Measurements from ENCODE around the gene CDH13. TPM values are rescaled to one million over a fixed set of nuclear protein-coding genes. Genes with fewer than 3 reads are reported as not detected.

The CDH13 gene
- total and polyA plus RNA-seq, 9 donors, result 1.9 to 34.2 (median 4.8) TPM

DNA sequence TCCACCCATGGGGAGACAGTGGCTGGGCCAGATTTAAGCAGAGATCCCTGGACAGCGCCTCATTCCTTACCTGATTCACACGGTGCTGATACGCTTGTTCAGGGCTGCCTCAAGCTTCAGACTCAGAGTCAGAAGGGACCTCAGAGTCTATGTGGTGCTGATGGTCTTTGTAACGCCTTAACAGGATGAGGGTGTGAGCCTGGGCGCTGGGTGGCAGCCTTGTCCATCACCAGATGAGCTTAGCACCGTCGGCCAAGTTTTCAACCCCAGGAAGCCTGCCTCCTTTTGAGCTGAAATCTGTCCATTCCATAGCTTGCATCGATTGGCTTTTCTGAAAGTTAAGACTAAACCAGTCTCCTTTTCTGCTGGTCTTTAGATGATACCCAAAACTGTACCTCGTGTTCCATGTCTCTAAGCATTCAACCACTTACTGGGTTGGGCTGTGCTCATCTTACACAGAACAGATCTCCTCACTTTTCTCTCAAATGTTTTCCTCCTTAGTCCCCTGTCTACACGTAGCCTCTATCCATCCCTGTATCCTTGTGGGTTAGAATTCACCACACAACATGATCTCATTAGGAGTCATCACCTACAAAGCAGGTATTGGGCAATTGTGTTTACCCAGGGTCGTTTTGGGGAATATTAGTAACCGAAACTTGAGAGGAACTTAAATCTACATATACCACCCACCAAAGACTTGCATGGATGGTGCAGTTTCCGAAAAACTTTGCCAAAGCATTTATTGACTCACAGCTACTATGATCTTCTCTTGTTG lies 573.4 kb downstream of the CDH13 start:
- intact Hi-C loops (cut with DNase I), result no loop called here
- TF ChIP-seq POLR2A (IDR thresholded peaks at IDR 0.05), result no peak
- no peak for TF ChIP-seq EP300 (IDR thresholded peaks at IDR 0.05)
- no peak for DNase-seq
- Histone ChIP-seq H3K9me3 (no peaks in the 10 kb centered on the region), H3K27me3 (no peaks in the 10 kb centered on the region), H3K27ac (no peak overlapping the region), H3K4me1 (ENCODE audit: insufficient read depth) (no peaks in the 10 kb centered on the region), H3K4me3 (no peak overlapping the region), H3K36me3 (no peaks in the 10 kb centered on the region)
- 63 to 80% (median 64%) methylated on average over 13 of the region's 13 CpGs for WGBS, 3 donors

DNA sequence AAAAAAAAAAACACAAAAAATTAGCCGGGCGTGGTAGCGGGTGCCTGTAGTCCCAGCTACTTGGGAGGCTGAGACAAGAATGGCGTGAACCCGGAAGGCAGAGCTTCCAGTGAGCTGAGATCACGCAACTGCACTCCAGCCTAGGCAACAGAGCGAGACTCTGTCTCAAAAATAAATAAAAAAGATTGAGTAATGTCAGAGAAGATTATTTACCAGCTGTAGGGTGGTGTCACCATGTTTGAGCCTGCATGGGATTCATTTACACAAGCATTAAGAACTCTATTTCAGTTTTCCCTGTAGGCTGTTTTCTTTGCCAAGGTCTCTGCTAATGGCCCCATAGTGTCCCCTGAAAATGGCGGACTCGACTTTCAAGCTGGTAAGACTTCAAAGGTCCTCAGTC lies 575.0 kb downstream of the CDH13 start:
- H3K27me3 ChIP-seq, result no peaks in the 10 kb centered on the region

DNA sequence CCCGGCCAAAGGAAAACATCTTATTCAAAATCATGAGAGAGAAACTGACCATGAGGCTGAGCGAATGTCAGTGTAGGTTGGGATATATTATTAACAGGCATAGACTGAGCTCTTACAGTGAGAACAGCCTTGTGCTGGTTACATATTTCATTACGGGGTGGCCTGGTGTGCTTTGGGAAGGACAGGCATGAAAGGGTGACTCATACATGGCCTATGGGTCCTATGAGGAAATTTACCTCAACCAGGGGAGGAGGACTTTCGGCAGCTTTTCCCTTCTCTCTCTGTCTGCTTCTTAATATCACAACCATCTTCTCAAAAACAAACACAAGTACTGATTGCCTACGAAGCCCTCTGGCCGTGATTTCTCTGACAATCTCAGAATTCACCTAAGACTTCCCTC lies 579.1 kb downstream of the CDH13 start:
- H3K27ac ChIP-seq, result no peak overlapping the region
- DNase-seq, result no peak
- intact Hi-C loops (cut with DNase I), result no loop called here
- H3K27me3 ChIP-seq, result no peaks in the 10 kb centered on the region
- H3K4me3 ChIP-seq, result no peak overlapping the region
- H3K36me3 ChIP-seq, result no peaks in the 10 kb centered on the region
- H3K9me3 ChIP-seq, result no peaks in the 10 kb centered on the region
- TF ChIP-seq POLR2A (IDR thresholded peaks at IDR 0.05), result no peak
- no peak for TF ChIP-seq EP300 (IDR thresholded peaks at IDR 0.05)
- H3K4me1 ChIP-seq (ENCODE audit: insufficient read depth), result no peaks in the 10 kb centered on the region
- WGBS, 3 donors, result 73 to 74% (median 73%) methylated on average over 6 of the region's 6 CpGs

More for the DNA sequence above, 575.0 kb downstream of the CDH13 start:
- TF ChIP-seq, protein P1, sequence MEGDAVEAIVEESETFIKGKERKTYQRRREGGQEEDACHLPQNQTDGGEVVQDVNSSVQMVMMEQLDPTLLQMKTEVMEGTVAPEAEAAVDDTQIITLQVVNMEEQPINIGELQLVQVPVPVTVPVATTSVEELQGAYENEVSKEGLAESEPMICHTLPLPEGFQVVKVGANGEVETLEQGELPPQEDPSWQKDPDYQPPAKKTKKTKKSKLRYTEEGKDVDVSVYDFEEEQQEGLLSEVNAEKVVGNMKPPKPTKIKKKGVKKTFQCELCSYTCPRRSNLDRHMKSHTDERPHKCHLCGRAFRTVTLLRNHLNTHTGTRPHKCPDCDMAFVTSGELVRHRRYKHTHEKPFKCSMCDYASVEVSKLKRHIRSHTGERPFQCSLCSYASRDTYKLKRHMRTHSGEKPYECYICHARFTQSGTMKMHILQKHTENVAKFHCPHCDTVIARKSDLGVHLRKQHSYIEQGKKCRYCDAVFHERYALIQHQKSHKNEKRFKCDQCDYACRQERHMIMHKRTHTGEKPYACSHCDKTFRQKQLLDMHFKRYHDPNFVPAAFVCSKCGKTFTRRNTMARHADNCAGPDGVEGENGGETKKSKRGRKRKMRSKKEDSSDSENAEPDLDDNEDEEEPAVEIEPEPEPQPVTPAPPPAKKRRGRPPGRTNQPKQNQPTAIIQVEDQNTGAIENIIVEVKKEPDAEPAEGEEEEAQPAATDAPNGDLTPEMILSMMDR (IDR thresholded peaks at IDR 0.05), result no peak
- TF ChIP-seq POLR2A (IDR thresholded peaks at IDR 0.05), result no peak
- TF ChIP-seq EP300 (IDR thresholded peaks at IDR 0.05), result no peak
- intact Hi-C loops (cut with DNase I), result no loop called here
- H3K36me3 ChIP-seq, result no peaks in the 10 kb centered on the region
- H3K27ac ChIP-seq, result no peak overlapping the region
- WGBS, 3 donors, result 92 to 97% (median 93%) methylated on average over 9 of the region's 9 CpGs
- no peaks in the 10 kb centered on the region for H3K9me3 ChIP-seq
- H3K4me1 ChIP-seq (ENCODE audit: insufficient read depth), result no peaks in the 10 kb centered on the region
- DNase-seq, result no peak
- no peak overlapping the region for H3K4me3 ChIP-seq

DNA sequence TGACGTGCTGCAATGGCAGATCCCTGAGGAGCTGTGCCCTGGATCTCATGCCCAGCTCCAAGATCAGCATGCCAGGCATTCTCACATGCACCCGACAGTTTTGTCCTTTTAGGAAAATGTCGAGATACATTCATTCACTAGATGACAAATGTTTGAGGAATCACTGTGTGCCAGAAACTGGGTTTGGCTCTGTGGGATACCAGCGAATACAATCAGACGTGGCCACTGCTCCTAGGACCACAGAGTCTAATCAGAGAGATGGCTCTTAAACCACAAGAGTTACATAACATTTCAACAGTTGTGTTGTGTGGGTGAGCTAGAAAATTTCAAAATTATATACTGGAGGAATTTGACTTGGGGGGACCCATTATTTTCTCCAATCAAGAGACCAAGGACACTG lies 579.7 kb downstream of the CDH13 start:
- TF ChIP-seq, protein P1 (IDR thresholded peaks at IDR 0.05), result no peak
- no peak for TF ChIP-seq EP300 (IDR thresholded peaks at IDR 0.05)
- no peak for TF ChIP-seq POLR2A (IDR thresholded peaks at IDR 0.05)
- DNase-seq, result no peak
- Histone ChIP-seq H3K36me3 (no peaks in the 10 kb centered on the region), H3K27ac (no peak overlapping the region), H3K27me3 (no peaks in the 10 kb centered on the region), H3K4me3 (no peak overlapping the region), H3K9me3 (no peaks in the 10 kb centered on the region), H3K4me1 (ENCODE audit: insufficient read depth) (no peaks in the 10 kb centered on the region)
- intact Hi-C loops (cut with DNase I), result no loop called here
- WGBS, 3 donors, result 72 to 84% (median 75%) methylated on average over 5 of the region's 5 CpGs

DNA sequence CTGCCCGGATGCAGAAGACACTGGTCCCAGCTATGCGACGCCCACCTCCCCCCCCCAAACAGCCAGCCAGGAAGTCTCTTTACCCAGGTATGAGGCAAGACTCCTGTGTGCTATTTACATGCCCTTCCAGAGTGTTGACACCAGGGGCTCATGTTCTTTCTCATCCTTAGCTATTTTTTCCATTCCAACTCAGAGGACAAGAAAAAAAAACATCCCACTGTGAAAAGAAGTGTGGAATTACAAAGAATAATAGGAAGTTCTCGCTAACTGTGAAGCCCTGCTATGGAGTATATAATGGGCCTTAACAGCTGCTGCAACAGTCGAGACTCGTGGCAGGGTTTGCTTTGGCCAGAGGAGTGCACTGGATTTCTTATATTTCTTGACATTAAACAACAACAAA lies 584.9 kb downstream of the CDH13 start:
- Histone ChIP-seq H3K4me1 (ENCODE audit: insufficient read depth) (no peaks in the 10 kb centered on the region), H3K27ac (no peak overlapping the region), H3K27me3 (no peaks in the 10 kb centered on the region), H3K9me3 (no peaks in the 10 kb centered on the region), H3K4me3 (no peak overlapping the region), H3K36me3 (no peaks in the 10 kb centered on the region)
- DNase-seq, result no peak
- intact Hi-C loops (cut with DNase I), result no loop called here
- 62 to 70% (median 69%) methylated on average over 6 of the region's 6 CpGs for WGBS, 3 donors
- no peak for TF ChIP-seq POLR2A (IDR thresholded peaks at IDR 0.05)
- TF ChIP-seq, protein P1 (IDR thresholded peaks at IDR 0.05), result no peak
